Renal cortex interstitium (tissue), 11 donors: ENCODE measurements around the gene PGLYRP3. TPM values are rescaled to one million over a fixed set of nuclear protein-coding genes. Genes with fewer than 3 reads are reported as not detected.
"Not testable (repeated sequence)": the region's sequence is repeated elsewhere in the genome, so short reads cannot be mapped to it uniquely, and the experiment has no call there.

Experiments used
- DNase-seq, 11 donors: peaks; one replicate each; pipeline ENCODE4 v3.0.0-alpha.2; 2013; ENCODE audit warnings: low read depth in 9 of 11, low spot score in 4 of 11; ENCODE audit errors: extremely low read depth in 1 of 11
- polyA plus RNA-seq, 3 donors: library from polyadenylated mRNA; unstranded; fragments of 120-200 nt; gene quantifications; one replicate each; pipeline ENCODE4 v1.2.1, GENCODE V29; 2013; ENCODE audit not compliant: insufficient read length in 3 of 3

The PGLYRP3 gene
- polyA plus RNA-seq, 3 donors: not detected

GRCh38 chr1:153336650-153337049 is 23.9 kb upstream of the PGLYRP3 start:
- DNase-seq: no peak

GRCh38 chr1:153333902-153334301 is 21.1 kb upstream of the PGLYRP3 start:
- no peak for DNase-seq

- no peak for DNase-seq
Observed at GRCh38 chr1:153324912-153325311, 12.2 kb upstream of the PGLYRP3 start.

GRCh38 chr1:153322568-153322967 is 9.8 kb upstream of the PGLYRP3 start:
- no peak for DNase-seq

GRCh38 chr1:153318145-153318544 is 5.4 kb upstream of the PGLYRP3 start:
- DNase-seq: not testable (repeated sequence)

GRCh38 chr1:153316013-153316412 is 3.3 kb upstream of the PGLYRP3 start:
- DNase-seq: not testable (repeated sequence)

GRCh38 chr1:153314388-153314787 is 1.6 kb upstream of the PGLYRP3 start:
- DNase-seq: not testable (repeated sequence)

GRCh38 chr1:153313288-153313687 is 536 bp upstream of the PGLYRP3 start:
- DNase-seq: no peak

- DNase-seq: no peak
Observed at GRCh38 chr1:153310526-153310925, 2.2 kb downstream of the PGLYRP3 start.

GRCh38 chr1:153309441-153309840 is 3.3 kb downstream of the PGLYRP3 start:
- no peak for DNase-seq

- no peak for DNase-seq
Observed at GRCh38 chr1:153308540-153308939, 4.2 kb downstream of the PGLYRP3 start.

- DNase-seq: no peak
Observed at GRCh38 chr1:153307221-153307600, 5.5 kb downstream of the PGLYRP3 start.

- no peak for DNase-seq
Observed at GRCh38 chr1:153306303-153307220, 6.2 kb downstream of the PGLYRP3 start.

- DNase-seq: no peak
Observed at GRCh38 chr1:153305682-153306081, 7.1 kb downstream of the PGLYRP3 start.

GRCh38 chr1:153302308-153302707 is 10.4 kb downstream of the PGLYRP3 start:
- no peak for DNase-seq

GRCh38 chr1:153293851-153294250 is 18.9 kb downstream of the PGLYRP3 start:
- DNase-seq: no peak

- DNase-seq: no peak
Observed at GRCh38 chr1:153293480-153293775, 19.3 kb downstream of the PGLYRP3 start.

GRCh38 chr1:153292740-153293479 is 19.8 kb downstream of the PGLYRP3 start:
- no peak for DNase-seq

GRCh38 chr1:153292185-153292584 is 20.6 kb downstream of the PGLYRP3 start:
- no peak for DNase-seq

GRCh38 chr1:153291514-153291913 is 21.2 kb downstream of the PGLYRP3 start:
- DNase-seq: no peak
